SW 1271 (cell line): Measurements from ENCODE around the gene PTPRG.

Experiments
- DNase-seq, 2 experiments: peaks; one replicate each; lab custom pipeline; 2025; lab: John Stamatoyannopoulos, UW

The PTPRG gene

GRCh38 chr3:62068337-62068736 is 507.0 kb downstream of the PTPRG start:
- no peak for DNase-seq

GRCh38 chr3:62070891-62071290 is 509.5 kb downstream of the PTPRG start:
- DNase-seq: no peak

GRCh38 chr3:62073038-62073437 is 511.7 kb downstream of the PTPRG start:
- DNase-seq: no peak

- DNase-seq: no peak
Observed at GRCh38 chr3:62084558-62084957, 523.2 kb downstream of the PTPRG start.

- DNase-seq: no peak
Observed at GRCh38 chr3:62088472-62089104, 527.2 kb downstream of the PTPRG start.

- no peak for DNase-seq
Observed at GRCh38 chr3:62090066-62090465, 528.7 kb downstream of the PTPRG start.

GRCh38 chr3:62090519-62090918 is 529.1 kb downstream of the PTPRG start:
- no peak for DNase-seq

- no peak for DNase-seq
Observed at GRCh38 chr3:62093025-62093424, 531.7 kb downstream of the PTPRG start.

- DNase-seq: no peak
Observed at GRCh38 chr3:62094461-62094860, 533.1 kb downstream of the PTPRG start.

GRCh38 chr3:62095080-62095479 is 533.7 kb downstream of the PTPRG start:
- no peak for DNase-seq

GRCh38 chr3:62095756-62096155 is 534.4 kb downstream of the PTPRG start:
- DNase-seq: no peak

GRCh38 chr3:62096521-62096920 is 535.1 kb downstream of the PTPRG start:
- DNase-seq: no peak

- no peak for DNase-seq
Observed at GRCh38 chr3:62097121-62097520, 535.8 kb downstream of the PTPRG start.

- no peak for DNase-seq
Observed at GRCh38 chr3:62098646-62099365, 537.4 kb downstream of the PTPRG start.

- DNase-seq: no peak
Observed at GRCh38 chr3:62100282-62100989, 539.1 kb downstream of the PTPRG start.

GRCh38 chr3:62101488-62101887 is 540.1 kb downstream of the PTPRG start:
- DNase-seq: no peak

- no peak for DNase-seq
Observed at GRCh38 chr3:62103531-62103930, 542.2 kb downstream of the PTPRG start.

GRCh38 chr3:62109534-62109933 is 548.2 kb downstream of the PTPRG start:
- DNase-seq: peak in 1 of 2 experiments; percentile 33

GRCh38 chr3:62110443-62111225 is 549.3 kb downstream of the PTPRG start:
- no peak for DNase-seq

GRCh38 chr3:62113092-62113491 is 551.7 kb downstream of the PTPRG start:
- DNase-seq: no peak

GRCh38 chr3:62114763-62115162 is 553.4 kb downstream of the PTPRG start:
- DNase-seq: no peak

GRCh38 chr3:62117903-62118548 is 556.7 kb downstream of the PTPRG start:
- no peak for DNase-seq
